Parathyroid adenoma (tissue), 2 donors: ENCODE measurements around the gene KY.

Experiments used
- H2AFZ ChIP-seq: fragments of 300-600 bp; sonication (generic); one replicate; pipeline ENCODE4 v1.7.0; 2017; ENCODE audit warnings: antibody characterized with exemption, mild to moderate bottlenecking
- H3K27ac ChIP-seq: fragments of 300-600 bp; sonication (generic); one replicate; pipeline ENCODE4 v1.7.0; 2017
- H3K27me3 ChIP-seq: fragments of 300-600 bp; sonication (generic); one replicate; pipeline ENCODE4 v1.7.0; 2017; ENCODE audit warnings: low read length; ENCODE audit not compliant: control insufficient read depth, insufficient read depth
- H3K36me3 ChIP-seq: fragments of 300-600 bp; sonication (generic); one replicate; pipeline ENCODE4 v1.7.0; 2017; ENCODE audit warnings: low read length; ENCODE audit not compliant: control insufficient read depth, insufficient read depth
- H3K4me1 ChIP-seq: fragments of 300-600 bp; sonication (generic); one replicate; pipeline ENCODE4 v1.7.0; 2017; ENCODE audit warnings: control low read depth
- H3K4me2 ChIP-seq: fragments of 300-600 bp; sonication (generic); one replicate; pipeline ENCODE4 v1.7.0; 2017; ENCODE audit warnings: low read length
- H3K4me3 ChIP-seq: fragments of 300-600 bp; sonication (generic); one replicate; pipeline ENCODE4 v1.7.0; 2017; ENCODE audit warnings: low read depth, low read length
- H3K79me2 ChIP-seq: fragments of 300-600 bp; sonication (generic); one replicate; pipeline ENCODE4 v1.7.0; 2017; ENCODE audit warnings: control low read depth
- H3K9ac ChIP-seq: fragments of 300-600 bp; sonication (generic); one replicate; pipeline ENCODE4 v1.7.0; 2017; ENCODE audit warnings: mild to moderate bottlenecking
- H3K9me3 ChIP-seq: fragments of 300-600 bp; sonication (generic); one replicate; pipeline ENCODE4 v1.7.0; 2017; ENCODE audit warnings: low read length; ENCODE audit not compliant: control insufficient read depth
- CTCF ChIP-seq: fragments of 300-600 bp; sonication (generic); IDR thresholded peaks from one replicate; pipeline ENCODE4 v1.7.0; 2017; ENCODE audit warnings: antibody characterized with exemption, mild to moderate bottlenecking
- donor health status: primary hyperparathyroidism.

Gene KY

GRCh38 chr3:134628884-134629283 lies 21.9 kb downstream of the KY start:
- Histone ChIP-seq H3K27me3 (no peaks in the 10 kb centered on the region), H3K36me3 (no peaks in the 10 kb centered on the region), H3K4me3 (no peak overlapping the region), H3K9me3 (no peaks in the 10 kb centered on the region), H2AFZ (no peak overlapping the region), H3K27ac (no peak overlapping the region), H3K4me1 (no peaks in the 10 kb centered on the region), H3K9ac (no peak overlapping the region), H3K79me2 (no peaks in the 10 kb centered on the region), H3K4me2 (no peak overlapping the region)
- TF ChIP-seq CTCF: no peak

GRCh38 chr3:134627831-134628230 lies 23.0 kb downstream of the KY start:
- Histone ChIP-seq H3K9ac (no peak overlapping the region), H3K4me3 (no peak overlapping the region), H3K9me3 (no peaks in the 10 kb centered on the region), H3K4me2 (no peak overlapping the region), H3K27me3 (no peaks in the 10 kb centered on the region), H3K4me1 (no peaks in the 10 kb centered on the region), H3K36me3 (no peaks in the 10 kb centered on the region), H3K27ac (no peak overlapping the region), H3K79me2 (no peaks in the 10 kb centered on the region), H2AFZ (no peak overlapping the region)
- TF ChIP-seq CTCF: no peak

- H3K9me3 ChIP-seq: no peaks in the 10 kb centered on the region
- no peak overlapping the region for H3K4me3 ChIP-seq
- no peak overlapping the region for H2AFZ ChIP-seq
- no peak overlapping the region for H3K27ac ChIP-seq
- no peak overlapping the region for H3K4me2 ChIP-seq
- TF ChIP-seq CTCF: no peak
- H3K36me3 ChIP-seq: no peaks in the 10 kb centered on the region
- H3K9ac ChIP-seq: no peak overlapping the region
- H3K79me2 ChIP-seq: no peaks in the 10 kb centered on the region
- no peaks in the 10 kb centered on the region for H3K4me1 ChIP-seq
- no peaks in the 10 kb centered on the region for H3K27me3 ChIP-seq
These were observed 24.7 kb downstream of the KY start for GRCh38 chr3:134625885-134626741.

- no peaks in the 10 kb centered on the region for H3K4me1 ChIP-seq
- H3K36me3 ChIP-seq: no peaks in the 10 kb centered on the region
- H3K4me2 ChIP-seq: no peak overlapping the region
- H3K79me2 ChIP-seq: no peaks in the 10 kb centered on the region
- H2AFZ ChIP-seq: no peak overlapping the region
- no peaks in the 10 kb centered on the region for H3K9me3 ChIP-seq
- no peaks in the 10 kb centered on the region for H3K27me3 ChIP-seq
- TF ChIP-seq CTCF: no peak
- no peak overlapping the region for H3K4me3 ChIP-seq
- H3K27ac ChIP-seq: no peak overlapping the region
- no peak overlapping the region for H3K9ac ChIP-seq
These were observed 25.4 kb downstream of the KY start for GRCh38 chr3:134625462-134625861.
